ENCODE data around the gene GRIN1.
A peak's percentile ranks its signal among the peaks of the same experiment; 100 is the strongest.

The GRIN1 gene

DNA sequence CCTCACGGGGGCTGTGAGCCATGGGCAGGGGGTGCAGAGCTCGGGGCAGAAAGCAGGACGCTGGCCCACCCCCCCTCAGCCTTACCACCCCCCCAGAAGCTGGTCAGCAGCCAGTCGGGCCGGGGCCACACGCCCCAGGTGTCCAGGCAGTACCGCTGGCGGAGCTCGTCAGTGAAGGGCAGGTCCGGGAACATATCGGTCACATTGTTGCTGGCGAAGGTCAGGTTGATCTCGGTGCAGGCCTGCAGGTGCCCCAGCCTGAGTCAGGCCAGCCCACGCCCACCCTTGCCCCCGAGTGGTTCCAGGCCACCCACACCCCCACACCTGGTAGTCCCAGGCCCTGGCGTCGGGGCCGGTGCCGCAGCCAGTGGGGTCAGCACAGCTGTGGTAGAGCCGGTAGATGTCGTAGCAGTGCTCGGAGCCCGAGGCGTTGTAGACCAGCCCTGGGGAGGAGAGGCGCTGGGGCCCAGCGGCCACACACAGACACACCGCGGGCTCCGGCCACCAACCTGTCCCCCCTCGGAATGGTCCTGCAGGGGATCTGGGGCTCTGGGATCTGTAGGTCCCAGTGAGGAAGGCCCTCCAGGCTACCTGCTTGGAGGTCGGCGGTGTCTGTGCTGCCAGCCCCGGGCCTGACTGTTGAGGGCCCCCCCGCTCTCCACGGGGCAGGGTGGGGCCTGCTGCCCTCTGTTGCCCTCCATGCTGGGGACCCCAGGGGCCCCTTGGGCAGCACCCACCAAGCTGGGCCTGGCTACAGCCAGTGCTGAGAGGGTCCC, 27.0 kb upstream of the GRIN1 start:
- TF ChIP-seq, protein P1, sequence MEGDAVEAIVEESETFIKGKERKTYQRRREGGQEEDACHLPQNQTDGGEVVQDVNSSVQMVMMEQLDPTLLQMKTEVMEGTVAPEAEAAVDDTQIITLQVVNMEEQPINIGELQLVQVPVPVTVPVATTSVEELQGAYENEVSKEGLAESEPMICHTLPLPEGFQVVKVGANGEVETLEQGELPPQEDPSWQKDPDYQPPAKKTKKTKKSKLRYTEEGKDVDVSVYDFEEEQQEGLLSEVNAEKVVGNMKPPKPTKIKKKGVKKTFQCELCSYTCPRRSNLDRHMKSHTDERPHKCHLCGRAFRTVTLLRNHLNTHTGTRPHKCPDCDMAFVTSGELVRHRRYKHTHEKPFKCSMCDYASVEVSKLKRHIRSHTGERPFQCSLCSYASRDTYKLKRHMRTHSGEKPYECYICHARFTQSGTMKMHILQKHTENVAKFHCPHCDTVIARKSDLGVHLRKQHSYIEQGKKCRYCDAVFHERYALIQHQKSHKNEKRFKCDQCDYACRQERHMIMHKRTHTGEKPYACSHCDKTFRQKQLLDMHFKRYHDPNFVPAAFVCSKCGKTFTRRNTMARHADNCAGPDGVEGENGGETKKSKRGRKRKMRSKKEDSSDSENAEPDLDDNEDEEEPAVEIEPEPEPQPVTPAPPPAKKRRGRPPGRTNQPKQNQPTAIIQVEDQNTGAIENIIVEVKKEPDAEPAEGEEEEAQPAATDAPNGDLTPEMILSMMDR (IDR thresholded peaks at IDR 0.05; ENCODE audit: control extremely low read depth, extremely low read depth, low read depth, missing control alignments) = no peak
- POLR2A ChIA-PET = interaction anchor here (1.0 kb wide), 1 partner anchor 129 kb away, joined by 3 read pairs; the partner anchor contains the start of gene TUBB4B
- DNase-seq (ENCODE audit: extremely low spot score) = no peak
- CTCF ChIA-PET = interaction anchor here (1.1 to 1.3 kb wide), 3 partner anchors 45 to 82 kb away, joined by 3 to 4 read pairs (median 3); no protein-coding TSS in a partner anchor

DNA sequence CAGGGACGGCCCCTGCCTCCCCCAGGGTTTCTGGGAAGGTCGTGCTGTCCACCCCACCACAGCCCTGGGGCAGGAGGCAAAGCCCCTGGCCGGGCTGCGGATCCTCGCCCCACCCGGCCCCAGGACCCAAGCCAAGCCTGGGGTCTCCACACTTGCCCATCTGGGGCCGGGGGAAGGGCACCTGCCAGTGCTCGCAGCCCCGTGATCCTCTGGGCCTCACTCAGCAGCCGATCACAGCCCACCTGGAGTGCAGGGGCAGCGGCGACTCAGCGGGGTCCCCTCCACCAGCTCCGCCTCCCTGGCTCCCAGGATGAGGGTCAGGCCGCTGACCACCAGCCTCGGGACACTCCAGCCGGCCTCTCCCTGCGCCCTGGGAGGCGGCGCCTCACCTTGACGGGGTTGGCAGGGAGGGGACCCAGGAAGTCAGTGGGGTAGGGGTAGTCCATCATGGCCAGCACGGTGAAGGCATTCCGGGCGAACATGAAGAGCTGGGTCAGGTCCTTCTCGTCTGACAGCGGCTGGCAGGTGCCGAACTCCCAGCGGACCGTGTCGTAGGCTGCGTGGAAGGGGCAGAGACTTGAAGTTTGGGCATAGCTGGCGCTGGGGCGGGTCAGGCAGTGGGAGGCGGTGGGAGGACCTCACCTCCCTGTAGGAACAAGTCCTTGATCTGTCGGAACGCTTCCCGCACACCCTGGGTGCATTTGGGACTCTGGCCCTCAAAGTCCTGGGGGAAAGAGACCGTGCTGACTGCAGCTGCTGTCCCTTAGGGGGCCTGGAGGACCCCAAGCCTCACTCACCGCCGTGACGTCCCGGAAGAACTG, 26.2 kb upstream of the GRIN1 start:
- TF ChIP-seq, protein P1 (IDR thresholded peaks at IDR 0.05; ENCODE audit: control extremely low read depth, extremely low read depth, low read depth, missing control alignments) = no peak
- POLR2A ChIA-PET = no interaction called here
- CTCF ChIA-PET = interaction anchor here (0.9 to 1.4 kb wide), 5 partner anchors 17 to 124 kb away, joined by 3 to 4 read pairs (median 3); no protein-coding TSS in a partner anchor
- peak; percentile 7 for DNase-seq (ENCODE audit: extremely low spot score)

DNA sequence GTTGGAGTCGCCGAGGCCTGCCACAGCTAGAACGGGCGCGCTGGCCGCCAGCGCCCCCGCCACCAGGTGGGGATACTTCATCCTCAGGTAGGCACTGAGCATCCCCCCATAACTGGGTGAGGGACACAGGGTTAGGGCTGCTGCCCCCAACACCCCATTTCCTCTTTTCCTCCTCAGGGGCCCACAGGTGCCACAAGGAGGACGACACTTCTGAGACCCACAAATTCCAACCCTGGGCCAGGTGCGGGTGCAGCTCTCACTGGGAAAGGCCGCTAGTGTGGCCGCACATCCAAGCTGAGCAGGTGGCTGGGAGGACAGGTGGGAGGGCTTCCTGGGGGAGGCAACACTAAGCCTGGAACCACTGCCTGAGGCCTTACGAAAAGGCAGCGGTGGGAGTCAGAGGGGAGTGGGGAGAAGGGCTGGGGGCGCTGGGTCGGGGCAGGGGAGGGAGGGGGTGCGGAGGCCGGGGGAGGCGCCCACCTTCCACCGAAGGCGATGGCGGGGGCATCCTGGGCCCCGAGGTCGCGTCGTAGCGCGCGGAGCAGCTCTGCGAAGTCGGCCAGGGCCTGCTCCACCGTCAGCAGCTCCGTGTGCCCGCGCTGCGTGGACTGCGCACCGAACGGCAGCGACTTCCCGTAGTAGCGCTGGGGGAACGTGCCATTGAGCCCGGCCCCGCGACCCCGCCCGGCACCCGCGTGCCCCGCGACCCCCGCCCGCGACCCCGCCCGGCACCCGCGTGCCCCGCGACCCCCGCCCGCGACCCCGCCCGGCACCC, 25.4 kb upstream of the GRIN1 start:
- ChIA-PET CTCF (interaction anchor here (0.9 to 1.4 kb wide), 4 partner anchors 18 to 123 kb away, joined by 3 to 4 read pairs (median 3); partner anchors contain the start of gene SSNA1), POLR2A (interaction anchor here (0.6 to 0.9 kb wide), 2 partner anchors 123 to 129 kb away, joined by 3 to 4 read pairs; no protein-coding TSS in a partner anchor)
- TF ChIP-seq, protein P1 (IDR thresholded peaks at IDR 0.05; ENCODE audit: control extremely low read depth, extremely low read depth, low read depth, missing control alignments) = peak; percentile 3
- DNase-seq (ENCODE audit: extremely low spot score) = peak; percentile 58

DNA sequence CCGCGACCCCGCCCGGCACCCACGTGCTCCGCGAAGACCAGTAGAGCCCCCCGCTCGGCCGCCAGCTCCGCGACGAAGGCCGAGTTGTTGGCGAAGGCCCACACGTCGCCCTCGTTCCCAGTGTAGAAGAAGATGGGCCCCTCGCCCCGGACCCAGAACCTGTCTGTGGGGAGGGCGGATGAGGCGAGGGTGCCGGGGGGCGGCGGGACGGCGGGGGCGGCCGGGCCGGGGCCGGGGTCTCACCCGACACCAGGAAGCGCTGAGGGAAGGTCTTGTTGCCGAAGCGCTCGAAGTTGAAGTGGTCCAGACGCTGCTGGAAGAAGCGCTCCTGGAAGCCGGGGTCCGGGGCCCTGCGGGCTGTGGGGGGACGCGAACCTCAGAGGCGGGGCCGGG, 24.7 kb upstream of the GRIN1 start:
- CTCF ChIA-PET = interaction anchor here (0.9 to 1.7 kb wide), 4 partner anchors 18 to 123 kb away, joined by 3 to 8 read pairs (median 4); partner anchors contain the start of genes RNF224 and SSNA1
- DNase-seq (ENCODE audit: extremely low spot score) = no peak
- TF ChIP-seq, protein P1 (IDR thresholded peaks at IDR 0.05; ENCODE audit: control extremely low read depth, extremely low read depth, low read depth, missing control alignments) = no peak
- POLR2A ChIA-PET = interaction anchor here (0.6 to 0.9 kb wide), 2 partner anchors 122 to 128 kb away, joined by 3 to 4 read pairs; no protein-coding TSS in a partner anchor

DNA sequence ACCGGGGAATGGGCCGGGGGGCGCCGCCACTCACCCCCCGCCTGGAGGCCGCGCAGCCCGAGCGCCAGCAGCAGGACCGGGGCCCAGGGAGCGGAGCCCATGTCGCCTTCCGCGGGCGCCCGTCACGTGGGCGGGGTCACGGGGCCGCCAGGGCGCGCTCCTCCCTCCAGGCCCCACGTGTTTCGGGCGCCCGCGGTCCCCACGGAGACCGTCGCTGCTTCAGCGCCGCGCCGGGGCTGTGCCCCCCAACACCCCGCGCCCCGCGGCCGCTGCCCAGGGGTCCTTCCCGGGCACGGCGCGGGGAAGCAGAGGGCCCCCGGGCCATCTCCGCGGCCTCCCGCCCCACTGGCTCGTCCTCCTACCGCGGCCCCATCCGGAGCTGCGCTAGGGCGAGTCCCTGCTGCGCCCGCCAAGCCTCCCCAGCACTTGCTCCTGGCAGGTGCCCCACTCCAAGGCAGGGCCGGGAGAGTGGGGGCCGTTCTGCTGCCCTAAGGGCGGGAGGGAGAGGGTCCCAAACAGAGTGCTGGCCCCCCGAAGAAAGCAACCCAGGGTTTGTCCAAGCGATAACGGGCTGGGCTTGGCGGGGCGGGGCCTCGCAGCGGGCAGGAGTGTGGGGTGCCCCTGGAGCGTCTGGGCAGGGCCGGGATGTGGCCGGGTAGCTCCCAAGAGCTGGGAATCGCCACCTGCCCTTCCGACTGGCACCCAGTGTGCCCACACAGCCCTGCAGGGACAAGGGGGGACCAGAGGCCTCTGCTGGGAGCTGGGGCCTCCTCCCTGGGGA, 24.2 kb upstream of the GRIN1 start, which contains the start of gene DPP7:
DPP7 (minus strand) TSS at position 121 of the 781 bp plus-strand sequence; CDS start at position 101, 20 bp downstream.
- TF ChIP-seq, protein P1 (IDR thresholded peaks at IDR 0.05; ENCODE audit: control extremely low read depth, extremely low read depth, low read depth, missing control alignments) = no peak
- POLR2A ChIA-PET = interaction anchor here (1.0 to 1.1 kb wide), 2 partner anchors 36 to 126 kb away, joined by 4 to 21 read pairs; partner anchors contain the start of gene TUBB4B
- CTCF ChIA-PET = interaction anchor here (1.0 to 1.7 kb wide), 4 partner anchors 19 to 128 kb away, joined by 3 to 8 read pairs (median 4); partner anchors contain the start of gene RNF224
- DNase-seq (ENCODE audit: extremely low spot score) = peak; percentile 94
